GM23248 (cell line): Measurements from ENCODE around the gene WBP1L. TPM values are rescaled to one million over a fixed set of nuclear protein-coding genes. Genes with fewer than 3 reads are reported as not detected.

Source experiments
- DNase-seq: peaks from one replicate; pipeline ENCODE4 v3.0.0-alpha.2; 2015
- H2AFZ ChIP-seq: fragments of 200-600 bp; sonication (generic); 2 replicates; pipeline ENCODE4 v1.6.1; 2016; ENCODE audit warnings: antibody characterized with exemption
- H3F3A ChIP-seq: fragments of 200-600 bp; sonication (generic); 2 replicates; pipeline ENCODE4 v1.6.1; 2016; ENCODE audit warnings: mild to moderate bottlenecking, antibody characterized with exemption, mixed run types; ENCODE audit not compliant: insufficient read depth
- H3K27ac ChIP-seq: fragments of 200-600 bp; sonication (generic); 2 replicates; pipeline ENCODE4 v1.5.1; 2016; ENCODE audit warnings: mild to moderate bottlenecking
- H3K27me3 ChIP-seq: fragments of 200-600 bp; sonication (generic); replicated peaks from 2 replicates; pipeline ENCODE4 v1.6.1; 2016; ENCODE audit warnings: mild to moderate bottlenecking; ENCODE audit not compliant: insufficient read depth
- H3K36me3 ChIP-seq: fragments of 200-600 bp; sonication (generic); 2 replicates; pipeline ENCODE4 v1.6.1; 2016; ENCODE audit warnings: low read depth, mild to moderate bottlenecking
- H3K4me1 ChIP-seq: fragments of 200-600 bp; sonication (generic); 2 replicates; pipeline ENCODE4 v1.6.1; 2016; ENCODE audit warnings: mild to moderate bottlenecking; ENCODE audit not compliant: insufficient read depth
- H3K4me2 ChIP-seq: fragments of 200-600 bp; sonication (generic); one replicate; pipeline ENCODE4 v1.6.1; 2016; ENCODE audit warnings: mild to moderate bottlenecking; ENCODE audit not compliant: unreplicated experiment
- H3K4me3 ChIP-seq: fragments of 200-600 bp; sonication (generic); 2 replicates; pipeline ENCODE4 v1.5.1; 2016; ENCODE audit warnings: mild to moderate bottlenecking
- H3K79me2 ChIP-seq: fragments of 200-600 bp; sonication (generic); 2 replicates; pipeline ENCODE4 v1.6.1; 2016; ENCODE audit warnings: mild to moderate bottlenecking; ENCODE audit not compliant: insufficient read depth
- H3K9ac ChIP-seq: fragments of 200-600 bp; sonication (generic); 2 replicates; pipeline ENCODE4 v1.6.1; 2016; ENCODE audit warnings: mild to moderate bottlenecking
- H3K9me2 ChIP-seq: fragments of 200-600 bp; sonication (generic); 2 replicates; pipeline ENCODE4 v1.6.1; 2016; ENCODE audit warnings: mixed run types, mild to moderate bottlenecking, moderate library complexity; ENCODE audit not compliant: insufficient read depth
- H3K9me3 ChIP-seq: fragments of 200-600 bp; sonication (generic); one replicate; pipeline ENCODE4 v1.6.1; 2017; ENCODE audit warnings: low read depth
- H4K20me1 ChIP-seq: fragments of 200-600 bp; sonication (generic); 2 replicates; pipeline ENCODE4 v1.6.0; 2016; ENCODE audit not compliant: insufficient read depth
- EZH2 ChIP-seq: fragments of 200-600 bp; sonication (generic); IDR thresholded peaks from 2 replicates; pipeline ENCODE4 v1.6.1; 2018; ENCODE audit warnings: antibody characterized with exemption, mild to moderate bottlenecking; ENCODE audit not compliant: insufficient read depth, poor library complexity, severe bottlenecking
- EZH2phosphoT487 ChIP-seq: fragments of 200-600 bp; sonication (generic); IDR thresholded peaks from 2 replicates; pipeline ENCODE4 v1.6.1; 2018; ENCODE audit warnings: antibody characterized with exemption, moderate library complexity, mild to moderate bottlenecking, low read depth; ENCODE audit not compliant: insufficient read depth
- WGBS, 2 experiments: methylation state at CpG; one replicate each; pipeline ENCODE4 v1.1.6; 2015 to 2017; ENCODE audit warnings: low lambda C conversion rate in 2 of 2, low coverage in 1 of 2; ENCODE audit errors: missing lambda C conversion rate in 2 of 2; 5-methylcytosine and 5-hydroxymethylcytosine counted together
- in situ Hi-C: fragments of 300-500 bp; cut with MboI; formaldehyde crosslinking; loops from 2 replicates; pipeline ENCODE4 v1.15.0; 2020
- polyA plus RNA-seq: library from polyadenylated mRNA; unstranded; fragments of >200 nt; fragmentation: Nextera tagmentation; extraction: Ambion mirVana; gene quantifications from 2 replicates; pipeline ENCODE4 v1.2.1, GENCODE V29; 2016
- total RNA-seq: library from RNA; depleted of rRNA; stranded (reverse); fragments of >200 nt; shearing (Covaris generic); gene quantifications from 2 replicates; pipeline ENCODE4 v1.2.3, GENCODE V29; 2014

WBP1L gene
- total and polyA plus RNA-seq, 2 experiments from 2014 or later = 21.1 to 57.4 TPM

DNA sequence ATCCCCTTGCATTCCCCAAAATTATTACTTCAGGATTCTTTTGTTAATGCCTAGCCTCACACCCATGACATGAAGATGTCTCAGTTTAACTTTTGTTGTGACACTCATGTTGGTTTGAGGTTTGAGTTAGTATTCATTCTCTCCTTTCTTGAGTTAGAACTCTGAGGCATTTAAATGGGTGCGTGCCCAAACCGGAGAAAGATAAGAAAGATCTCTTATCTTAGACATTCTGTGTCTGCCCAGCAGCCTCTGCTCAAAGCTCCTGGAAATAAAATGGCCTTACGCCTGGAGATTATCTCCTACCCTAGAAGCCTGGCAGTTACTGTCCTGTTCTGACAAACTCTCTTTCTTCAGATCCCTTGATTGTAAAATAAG, 26.3 kb downstream of the WBP1L start:
- no peak overlapping the region for H3K4me2 ChIP-seq
- no peaks in the 10 kb centered on the region for H3K27me3 ChIP-seq
- TF ChIP-seq EZH2 (no peak), EZH2phosphoT487 (no peak)
- H3K36me3 ChIP-seq = no peaks in the 10 kb centered on the region
- H3K9me3 ChIP-seq = no peaks in the 10 kb centered on the region
- H3K9me2 ChIP-seq = no peaks in the 10 kb centered on the region
- peaks cover 20% of the 10 kb centered on the region for H3F3A ChIP-seq
- no peak for DNase-seq
- H4K20me1 ChIP-seq = peaks cover 5% of the 10 kb centered on the region; the same call in 1 of the 2 replicates
- H2AFZ ChIP-seq = no peak overlapping the region
- in situ Hi-C loops = no loop called here
- no peak overlapping the region for H3K4me3 ChIP-seq
- peaks cover 67% of the 10 kb centered on the region for H3K79me2 ChIP-seq
- WGBS, 2 experiments = 97 to 98% methylated on average over 3 of the region's 3 CpGs
- no peak overlapping the region for H3K9ac ChIP-seq
- H3K27ac ChIP-seq = no peak overlapping the region
- H3K4me1 ChIP-seq = peaks cover 19% of the 10 kb centered on the region

DNA sequence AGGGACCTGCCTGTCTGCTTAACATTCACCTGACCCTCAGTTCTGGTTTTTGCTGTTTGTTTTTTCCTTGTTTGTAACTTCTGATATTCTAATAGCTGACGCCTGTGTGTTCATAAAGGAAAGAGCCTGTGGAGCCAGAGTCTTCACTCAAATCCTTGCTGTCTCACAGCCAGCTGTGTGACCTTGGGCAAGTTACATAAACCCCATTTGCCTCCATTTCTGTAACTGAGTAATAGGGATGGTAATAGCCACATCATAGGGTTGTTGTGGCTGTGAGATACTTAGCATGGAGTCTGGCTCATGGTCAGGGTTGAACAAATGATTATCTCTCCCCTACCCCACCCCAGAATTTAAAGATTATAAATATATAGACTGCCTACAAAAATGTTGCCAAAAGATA, 27.0 kb downstream of the WBP1L start:
- Histone ChIP-seq H3K27me3 (no peaks in the 10 kb centered on the region), H3K36me3 (no peaks in the 10 kb centered on the region), H3K9me3 (no peaks in the 10 kb centered on the region), H3K4me2 (no peak overlapping the region), H3K9ac (no peak overlapping the region), H3K79me2 (peaks cover 67% of the 10 kb centered on the region), H4K20me1 (peaks cover 5% of the 10 kb centered on the region; the same call in 1 of the 2 replicates), H3K4me3 (no peak overlapping the region), H3K4me1 (peaks cover 22% of the 10 kb centered on the region), H2AFZ (no peak overlapping the region), H3K27ac (no peak overlapping the region), H3F3A (peaks cover 20% of the 10 kb centered on the region), H3K9me2 (no peaks in the 10 kb centered on the region)
- TF ChIP-seq EZH2phosphoT487 (no peak), EZH2 (no peak)
- WGBS, 2 experiments = 83 to 92% methylated on average over 1 of the region's 1 CpG
- DNase-seq = peak; percentile 45
- in situ Hi-C loops = no loop called here

DNA sequence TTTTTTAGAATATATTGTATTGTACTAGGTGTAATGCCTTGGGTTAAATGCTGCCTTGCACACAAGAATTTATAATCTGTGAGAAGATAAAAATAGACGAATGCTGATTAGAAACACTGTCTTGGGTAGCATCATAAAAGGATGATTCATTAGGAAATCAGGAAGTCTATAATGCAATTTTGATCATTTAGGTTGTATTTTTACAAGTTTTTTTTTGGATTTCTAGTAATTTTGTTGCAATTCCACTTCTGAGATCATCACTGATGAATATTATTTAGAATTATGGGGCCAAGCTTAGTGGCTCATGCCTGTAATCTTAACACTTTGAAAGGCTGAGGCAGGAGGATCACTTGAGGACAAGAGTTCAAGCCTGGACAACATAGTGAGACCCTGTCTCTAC, 29.6 kb downstream of the WBP1L start:
- 0% methylated on average over 1 of the region's 1 CpG for WGBS, 2 experiments
- Histone ChIP-seq H3K9me3 (no peaks in the 10 kb centered on the region), H3K79me2 (peaks cover 62% of the 10 kb centered on the region), H3K4me2 (peak overlapping the region; percentile 27), H3F3A (peaks cover 28% of the 10 kb centered on the region), H3K27me3 (no peaks in the 10 kb centered on the region), H3K4me1 (peaks cover 40% of the 10 kb centered on the region), H2AFZ (no peak overlapping the region), H3K36me3 (no peaks in the 10 kb centered on the region), H3K4me3 (no peak overlapping the region), H4K20me1 (no peaks in the 10 kb centered on the region), H3K9ac (no peak overlapping the region), H3K9me2 (no peaks in the 10 kb centered on the region), H3K27ac (peak overlapping the region; percentile 50)
- in situ Hi-C loops = no loop called here
- peak; percentile 59 for DNase-seq
- TF ChIP-seq EZH2 (no peak), EZH2phosphoT487 (no peak)

DNA sequence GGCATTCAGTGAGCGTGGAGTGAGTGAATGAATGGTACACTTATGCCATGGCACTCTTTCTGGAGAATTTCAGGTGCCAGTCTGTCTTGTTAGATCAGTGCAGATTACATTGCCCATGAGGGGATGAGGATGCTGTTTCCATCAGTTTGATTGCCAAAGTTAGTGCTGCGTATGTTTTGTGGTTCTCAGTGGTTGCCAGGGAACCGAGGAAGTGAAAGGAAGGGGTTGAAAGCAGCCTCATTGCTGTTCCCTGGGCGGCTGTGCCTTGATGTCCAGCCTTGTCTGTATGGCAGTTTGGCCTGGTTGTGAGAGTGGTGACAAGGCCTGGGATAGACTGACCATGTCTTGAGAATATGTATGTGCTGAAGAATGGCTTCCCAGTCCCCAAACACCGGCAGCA, 30.2 kb downstream of the WBP1L start:
- Histone ChIP-seq H4K20me1 (no peaks in the 10 kb centered on the region), H2AFZ (no peak overlapping the region), H3K4me1 (peaks cover 40% of the 10 kb centered on the region), H3F3A (peaks cover 28% of the 10 kb centered on the region), H3K9me2 (no peaks in the 10 kb centered on the region), H3K27ac (peak overlapping the region; percentile 50), H3K9ac (no peak overlapping the region), H3K4me3 (no peak overlapping the region), H3K4me2 (peak overlapping the region; percentile 27), H3K36me3 (no peaks in the 10 kb centered on the region), H3K9me3 (no peaks in the 10 kb centered on the region), H3K27me3 (no peaks in the 10 kb centered on the region), H3K79me2 (peaks cover 69% of the 10 kb centered on the region)
- peak; percentile 32 for DNase-seq
- in situ Hi-C loops = no loop called here
- 70 to 73% methylated on average over 5 of the region's 5 CpGs for WGBS, 2 experiments
- TF ChIP-seq EZH2 (no peak), EZH2phosphoT487 (no peak)
